Measurements from ENCODE around the gene PRDM16. TPM values are rescaled to one million over a fixed set of nuclear protein-coding genes. Genes with fewer than 3 reads are reported as not detected.
A peak's percentile ranks its signal among the peaks of the same experiment; 100 is the strongest.

PRDM16 gene
- total and polyA plus RNA-seq, 3 donors from 2014 or later: 2.1 to 5.6 (median 4.7) TPM

- Histone ChIP-seq H3K27me3 (no peaks in the 10 kb centered on the region), H3K36me3 (ENCODE audit: low read depth, missing control alignments) (no peaks in the 10 kb centered on the region), H3K27ac (no peak overlapping the region), H3K9me3 (no peaks in the 10 kb centered on the region), H3K4me1 (no peaks in the 10 kb centered on the region), H3K4me3 (no peak overlapping the region)
- TF ChIP-seq, protein P1, sequence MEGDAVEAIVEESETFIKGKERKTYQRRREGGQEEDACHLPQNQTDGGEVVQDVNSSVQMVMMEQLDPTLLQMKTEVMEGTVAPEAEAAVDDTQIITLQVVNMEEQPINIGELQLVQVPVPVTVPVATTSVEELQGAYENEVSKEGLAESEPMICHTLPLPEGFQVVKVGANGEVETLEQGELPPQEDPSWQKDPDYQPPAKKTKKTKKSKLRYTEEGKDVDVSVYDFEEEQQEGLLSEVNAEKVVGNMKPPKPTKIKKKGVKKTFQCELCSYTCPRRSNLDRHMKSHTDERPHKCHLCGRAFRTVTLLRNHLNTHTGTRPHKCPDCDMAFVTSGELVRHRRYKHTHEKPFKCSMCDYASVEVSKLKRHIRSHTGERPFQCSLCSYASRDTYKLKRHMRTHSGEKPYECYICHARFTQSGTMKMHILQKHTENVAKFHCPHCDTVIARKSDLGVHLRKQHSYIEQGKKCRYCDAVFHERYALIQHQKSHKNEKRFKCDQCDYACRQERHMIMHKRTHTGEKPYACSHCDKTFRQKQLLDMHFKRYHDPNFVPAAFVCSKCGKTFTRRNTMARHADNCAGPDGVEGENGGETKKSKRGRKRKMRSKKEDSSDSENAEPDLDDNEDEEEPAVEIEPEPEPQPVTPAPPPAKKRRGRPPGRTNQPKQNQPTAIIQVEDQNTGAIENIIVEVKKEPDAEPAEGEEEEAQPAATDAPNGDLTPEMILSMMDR (IDR thresholded peaks at IDR 0.05): no peak
- no peak for TF ChIP-seq POLR2A (IDR thresholded peaks at IDR 0.05)
- intact Hi-C loops (cut with DNase I; ENCODE audit: low total_unique reads): no loop called here
- 83 to 90% methylated on average over 23 of the region's 23 CpGs for WGBS, 2 donors
- no peak for DNase-seq
Measured at GRCh38 chr1:3386205-3387002, 317.4 kb downstream of the PRDM16 start.

DNA sequence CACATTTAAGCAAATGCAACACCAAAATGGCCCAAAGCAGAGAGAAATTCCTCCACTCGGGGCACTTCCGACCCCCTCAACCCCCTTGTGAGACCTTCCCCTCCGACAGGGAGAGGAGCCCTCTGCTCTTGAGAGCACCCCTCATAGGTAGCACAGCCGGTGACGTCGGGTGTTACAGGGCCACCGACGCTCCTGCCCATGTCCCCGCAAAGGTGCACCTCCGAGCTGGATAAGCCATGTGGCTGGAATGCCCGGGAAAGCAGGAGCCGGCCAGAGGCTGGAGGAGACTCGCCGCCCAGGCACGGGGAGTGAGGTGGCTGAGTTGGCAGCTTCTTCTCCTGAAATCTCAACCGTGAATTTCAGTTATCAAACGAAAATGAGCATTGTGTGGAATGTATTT lies 318.4 kb downstream of the PRDM16 start:
- H3K9me3 ChIP-seq: no peaks in the 10 kb centered on the region
- H3K36me3 ChIP-seq (ENCODE audit: low read depth, missing control alignments): no peaks in the 10 kb centered on the region
- H3K4me1 ChIP-seq: no peaks in the 10 kb centered on the region
- H3K27ac ChIP-seq: peak overlapping the region in 1 of 2 donors; percentile 10
- no peak for DNase-seq
- 71 to 81% methylated on average over 15 to 17 of the region's 17 CpGs for WGBS, 2 donors
- intact Hi-C loops (cut with DNase I; ENCODE audit: low total_unique reads): no loop called here
- no peak for TF ChIP-seq POLR2A (IDR thresholded peaks at IDR 0.05)
- TF ChIP-seq, protein P1 (IDR thresholded peaks at IDR 0.05): no peak
- H3K27me3 ChIP-seq: no peaks in the 10 kb centered on the region
- no peak overlapping the region for H3K4me3 ChIP-seq

DNA sequence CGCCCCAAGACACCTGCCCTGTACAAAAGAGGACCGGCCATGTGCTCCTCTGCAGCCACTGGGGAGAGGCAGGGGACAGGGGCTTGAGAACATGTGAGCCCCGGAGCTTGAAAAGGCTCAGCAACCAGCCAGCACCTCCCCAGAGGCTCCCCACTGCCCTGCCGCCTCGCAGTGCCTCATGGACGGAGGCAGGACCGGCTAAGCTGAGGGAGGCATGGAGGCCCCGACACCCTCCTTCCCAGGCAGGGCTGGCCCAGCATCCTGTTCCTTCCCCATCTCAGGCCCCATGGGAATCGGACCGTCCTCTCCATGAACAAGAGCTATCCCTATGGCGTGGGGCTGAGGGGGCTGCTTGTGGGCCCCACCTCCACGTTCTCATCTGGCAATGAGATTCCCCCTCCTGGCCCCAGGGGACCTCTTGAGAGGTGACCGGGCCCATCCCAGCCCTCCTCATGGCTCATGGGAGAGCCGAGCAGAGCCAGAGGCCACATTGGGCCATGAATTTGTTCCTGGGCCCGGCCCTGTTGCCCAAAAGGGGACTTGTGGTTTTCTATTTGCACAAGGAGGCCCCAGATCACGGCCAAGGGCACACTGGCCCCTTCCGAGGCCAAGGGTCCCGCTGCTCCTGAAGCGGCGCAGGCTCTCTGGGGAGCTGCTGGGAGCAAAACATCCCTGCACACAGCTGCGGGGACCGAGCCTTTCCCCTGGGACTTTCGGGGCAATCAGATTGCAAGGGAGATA lies 320.3 kb downstream of the PRDM16 start:
- no peaks in the 10 kb centered on the region for H3K36me3 ChIP-seq (ENCODE audit: low read depth, missing control alignments)
- no peak overlapping the region for H3K4me3 ChIP-seq
- no peaks in the 10 kb centered on the region for H3K9me3 ChIP-seq
- peaks cover 10% of the 10 kb centered on the region for H3K4me1 ChIP-seq
- 84 to 95% methylated on average over 4 to 23 of the region's 23 CpGs for WGBS, 2 donors
- TF ChIP-seq POLR2A (IDR thresholded peaks at IDR 0.05): no peak
- TF ChIP-seq, protein P1 (IDR thresholded peaks at IDR 0.05): no peak
- intact Hi-C loops (cut with DNase I; ENCODE audit: low total_unique reads): no loop called here
- H3K27ac ChIP-seq: peak overlapping the region in 1 of 2 donors; percentile 10
- DNase-seq: no peak
- H3K27me3 ChIP-seq: no peaks in the 10 kb centered on the region

DNA sequence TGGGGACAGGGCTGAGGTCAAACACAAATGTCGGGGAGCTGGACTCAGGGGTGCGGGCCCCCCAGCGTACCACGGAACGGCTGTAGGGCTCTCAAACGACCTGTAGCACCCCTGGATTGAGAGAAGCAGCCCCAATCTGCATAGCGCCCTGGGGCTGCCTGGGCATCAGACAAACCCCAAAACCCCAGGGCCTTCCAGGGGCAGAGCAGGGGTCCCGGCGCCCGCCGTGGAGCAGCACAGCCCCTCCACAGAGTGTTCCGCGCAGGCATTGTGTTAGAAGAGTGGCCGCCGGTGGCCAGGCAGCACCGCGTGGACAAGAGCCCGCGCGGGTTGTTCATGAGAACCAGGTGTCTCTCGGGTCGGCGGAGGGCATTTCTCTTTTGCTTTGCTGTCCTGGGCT lies 321.3 kb downstream of the PRDM16 start:
- intact Hi-C loops (cut with DNase I; ENCODE audit: low total_unique reads): no loop called here
- TF ChIP-seq POLR2A (IDR thresholded peaks at IDR 0.05): no peak
- TF ChIP-seq, protein P1 (IDR thresholded peaks at IDR 0.05): no peak

More for the DNA sequence above, 321.3 kb downstream of the PRDM16 start:
- 92 to 93% methylated on average over 22 to 23 of the region's 23 CpGs for WGBS, 2 donors
- Histone ChIP-seq H3K27ac (no peak overlapping the region), H3K36me3 (ENCODE audit: low read depth, missing control alignments) (no peaks in the 10 kb centered on the region), H3K4me3 (no peak overlapping the region), H3K4me1 (peaks cover 10% of the 10 kb centered on the region), H3K27me3 (no peaks in the 10 kb centered on the region), H3K9me3 (no peaks in the 10 kb centered on the region)
- DNase-seq: no peak

Data from testis (tissue), 3 donors.